COLO668 (cell line): Measurements from ENCODE around the gene KCNH1.
"Not testable (repeated sequence)": the region's sequence is repeated elsewhere in the genome, so short reads cannot be mapped to it uniquely, and the experiment has no call there.

Source experiments
- DNase-seq: peaks from one replicate; lab custom pipeline; 2025; ENCODE audit not compliant: unreplicated experiment; lab: John Stamatoyannopoulos, UW

KCNH1 gene

GRCh38 chr1:211011128-211011527 lies 122.8 kb downstream of the KCNH1 start:
- not testable (repeated sequence) for DNase-seq

- no peak for DNase-seq
These were observed 124.0 kb downstream of the KCNH1 start for GRCh38 chr1:211009944-211010343.

- DNase-seq, result no peak
These were observed 126.1 kb downstream of the KCNH1 start for GRCh38 chr1:211007830-211008229.

GRCh38 chr1:210995931-210996330 lies 138.0 kb downstream of the KCNH1 start:
- DNase-seq, result not testable (repeated sequence)

GRCh38 chr1:210992837-210993236 lies 141.1 kb downstream of the KCNH1 start:
- no peak for DNase-seq

DNA sequence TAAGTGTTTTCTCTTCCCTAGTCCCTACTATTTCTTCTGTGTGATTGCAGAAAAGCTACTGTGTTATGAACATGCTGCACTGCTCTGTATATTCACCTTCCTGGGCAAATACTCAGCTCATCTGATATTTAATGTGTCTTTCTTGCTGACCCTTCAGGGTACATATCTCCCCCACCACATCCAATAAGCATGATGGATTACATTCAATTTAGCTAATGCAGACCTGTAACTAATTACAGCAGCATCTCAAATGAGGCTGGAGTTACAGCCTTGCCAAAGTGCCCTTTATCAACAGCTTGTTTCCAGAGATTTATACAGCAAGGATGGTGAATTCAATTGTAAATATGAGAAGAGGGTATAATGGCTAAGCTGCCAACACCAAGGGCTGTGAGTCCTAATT lies 144.0 kb downstream of the KCNH1 start:
- no peak for DNase-seq

GRCh38 chr1:210981490-210981889 lies 152.5 kb downstream of the KCNH1 start:
- no peak for DNase-seq

- no peak for DNase-seq
These were observed 153.9 kb downstream of the KCNH1 start for GRCh38 chr1:210980082-210980481.

- no peak for DNase-seq
These were observed 155.0 kb downstream of the KCNH1 start for GRCh38 chr1:210978974-210979354.

GRCh38 chr1:210978316-210978973 lies 155.5 kb downstream of the KCNH1 start:
- DNase-seq, result no peak

GRCh38 chr1:210951279-210951678 lies 182.7 kb downstream of the KCNH1 start:
- no peak for DNase-seq

- DNase-seq, result peak; percentile 55
These were observed 183.9 kb downstream of the KCNH1 start for GRCh38 chr1:210949940-210950546.

DNA sequence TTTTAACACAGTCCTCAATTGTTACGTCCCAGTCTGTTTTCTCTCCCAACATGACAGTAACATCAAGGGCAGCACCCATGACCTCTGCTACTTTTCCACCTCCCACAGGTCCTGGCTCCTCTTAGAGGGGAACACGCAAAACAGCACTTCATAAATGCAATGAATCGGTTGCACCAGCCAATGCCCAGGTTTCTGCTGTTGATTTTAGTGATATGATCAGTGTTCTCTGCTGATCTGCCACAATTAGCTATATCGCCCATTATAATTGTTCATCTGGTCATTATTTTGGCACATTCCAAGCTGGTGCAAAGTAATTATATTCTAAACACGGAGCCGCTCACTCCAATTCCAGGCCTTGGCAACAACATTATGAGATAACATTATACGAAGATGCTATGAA lies 184.5 kb downstream of the KCNH1 start:
- DNase-seq, result no peak

DNA sequence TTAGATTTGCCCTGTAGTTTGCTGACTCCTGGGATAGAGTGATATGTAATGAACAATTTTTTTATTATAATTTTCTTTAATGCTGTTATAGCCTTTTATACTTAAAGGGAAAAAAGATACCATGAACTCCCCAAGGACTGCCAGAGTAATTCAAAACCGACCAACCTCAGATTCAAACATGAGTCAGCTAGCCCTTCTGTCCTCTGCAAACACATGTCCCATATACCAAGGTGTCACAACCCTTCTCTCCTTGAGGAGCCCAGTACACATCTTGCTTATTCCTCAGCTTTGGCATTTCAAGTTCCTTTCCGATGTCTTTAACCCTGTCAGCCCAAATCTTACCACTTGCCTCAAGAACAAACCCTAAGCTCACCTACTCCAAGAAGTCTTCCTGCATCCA lies 184.9 kb downstream of the KCNH1 start:
- no peak for DNase-seq

DNA sequence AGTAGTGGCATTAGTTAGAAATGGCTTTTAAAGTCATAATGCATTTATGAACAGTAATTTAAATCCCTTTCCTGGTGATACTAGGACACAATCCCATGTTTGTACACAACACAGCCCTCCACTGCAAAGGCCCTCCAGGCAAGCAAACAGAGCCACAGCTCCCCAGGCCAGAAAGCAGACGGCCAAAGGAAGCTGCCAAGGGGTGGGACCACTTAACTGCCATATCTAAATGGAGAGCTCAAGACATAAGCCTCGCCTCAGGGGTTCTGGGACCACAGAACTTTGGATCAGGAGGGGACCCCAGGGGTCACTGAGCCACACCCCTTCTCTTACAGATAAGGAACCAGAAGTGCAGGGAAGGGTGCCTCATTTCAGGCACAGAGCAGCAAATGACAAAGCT lies 189.7 kb downstream of the KCNH1 start:
- no peak for DNase-seq

DNA sequence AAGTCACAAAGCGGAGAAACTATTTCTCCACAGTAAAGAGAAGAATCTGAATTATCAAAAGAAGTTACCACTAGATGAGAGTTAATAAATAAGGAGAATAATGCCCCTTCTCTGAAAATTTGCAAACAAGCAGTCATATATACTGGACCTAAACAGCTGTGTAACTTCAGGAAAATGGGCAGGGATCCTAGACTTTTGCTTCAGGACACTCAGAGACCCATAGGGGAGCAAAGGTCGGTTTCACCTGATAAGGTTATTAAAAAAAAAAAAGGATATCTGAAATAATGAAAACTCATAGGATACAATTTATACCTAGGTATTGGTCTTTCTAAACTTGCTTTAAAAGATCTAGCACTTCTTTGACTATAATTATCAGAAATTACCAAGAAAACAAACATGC lies 191.4 kb downstream of the KCNH1 start:
- DNase-seq, result no peak

GRCh38 chr1:210940081-210940617 lies 193.8 kb downstream of the KCNH1 start:
- no peak for DNase-seq

DNA sequence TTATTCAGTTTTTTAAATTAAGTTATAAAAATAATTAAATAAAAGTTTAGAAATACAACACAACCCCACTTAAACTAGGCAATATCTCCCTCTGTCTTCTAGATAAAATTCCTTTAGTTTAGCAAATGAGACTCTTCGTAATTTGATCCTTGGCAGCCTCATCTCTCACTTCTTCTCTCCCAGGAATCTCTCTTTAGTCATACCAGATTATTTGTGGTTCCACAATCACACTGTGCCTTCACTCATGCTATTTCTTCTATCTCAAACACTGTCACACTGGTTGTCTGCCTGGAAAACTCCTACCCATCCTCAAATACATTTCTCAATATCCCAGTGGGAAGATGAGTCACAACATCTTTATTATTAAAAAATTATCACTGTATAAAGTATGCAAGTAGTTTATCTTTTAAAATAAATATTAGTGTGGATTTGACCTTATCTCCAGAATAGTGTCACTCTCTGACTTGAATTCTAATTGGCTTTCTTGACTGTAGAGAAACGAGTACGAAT lies 195.5 kb downstream of the KCNH1 start:
- no peak for DNase-seq

GRCh38 chr1:210937846-210938245 lies 196.1 kb downstream of the KCNH1 start:
- DNase-seq, result no peak

DNA sequence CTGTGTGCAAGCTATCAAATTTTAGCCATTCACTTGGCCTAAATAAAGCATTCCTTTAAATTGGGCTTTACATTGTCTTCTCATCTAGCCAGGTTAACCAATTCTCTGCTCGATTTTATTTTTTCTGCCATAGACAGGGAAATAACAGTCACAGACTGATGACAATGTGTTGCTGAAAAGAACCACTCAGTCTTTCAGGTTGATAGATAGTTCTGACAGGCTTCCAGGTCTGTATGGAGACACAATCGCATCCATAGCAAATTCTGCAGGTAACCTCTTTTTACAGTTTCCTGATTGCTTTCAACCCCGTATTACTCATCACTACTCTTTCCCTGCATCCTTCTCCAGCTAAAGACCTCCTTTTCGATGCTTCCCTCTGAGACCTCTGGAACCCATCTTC lies 198.0 kb downstream of the KCNH1 start:
- DNase-seq, result no peak

- no peak for DNase-seq
These were observed 201.8 kb downstream of the KCNH1 start for GRCh38 chr1:210932104-210932503.

DNA sequence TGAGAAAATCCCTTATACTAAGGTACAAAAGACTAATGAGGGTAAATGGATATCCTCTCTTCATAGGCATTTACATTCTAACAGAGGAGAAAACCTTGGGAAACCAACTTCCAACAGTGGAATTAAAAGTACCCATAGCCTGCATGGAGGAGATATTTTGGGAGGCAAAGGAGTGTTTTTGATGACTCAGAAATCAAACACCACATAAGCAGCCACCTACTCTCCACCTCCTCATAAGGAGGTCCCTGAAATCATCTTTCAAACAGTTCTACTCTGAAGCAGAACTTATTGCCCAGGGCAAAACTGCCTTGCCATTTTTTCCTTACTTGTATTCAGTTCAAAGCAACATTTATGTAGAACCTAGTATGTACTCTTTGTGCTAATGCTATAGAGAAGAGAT lies 211.3 kb downstream of the KCNH1 start:
- no peak for DNase-seq
